HG03432 (cell line): ENCODE measurements around the gene SORT1.
"Not testable (repeated sequence)": the region's sequence is repeated elsewhere in the genome, so short reads cannot be mapped to it uniquely, and the experiment has no call there.

Experiments used
- ATAC-seq: cut with Tn5 transposase; IDR thresholded peaks from one replicate; pipeline ENCODE4 v1.9.1; 2021; ENCODE audit warnings: mild to moderate bottlenecking, moderate library complexity; ENCODE audit not compliant: unreplicated experiment

SORT1 gene

GRCh38 chr1:109350182-109350581 is 47.5 kb downstream of the SORT1 start:
- no peak for ATAC-seq

GRCh38 chr1:109347511-109347910 is 50.2 kb downstream of the SORT1 start:
- ATAC-seq, result no peak

GRCh38 chr1:109341944-109342930 is 55.5 kb downstream of the SORT1 start:
- ATAC-seq, result no peak

GRCh38 chr1:109338608-109339007 is 59.1 kb downstream of the SORT1 start:
- ATAC-seq, result no peak

- ATAC-seq, result no peak
Measured at GRCh38 chr1:109338091-109338490, 59.6 kb downstream of the SORT1 start.

DNA sequence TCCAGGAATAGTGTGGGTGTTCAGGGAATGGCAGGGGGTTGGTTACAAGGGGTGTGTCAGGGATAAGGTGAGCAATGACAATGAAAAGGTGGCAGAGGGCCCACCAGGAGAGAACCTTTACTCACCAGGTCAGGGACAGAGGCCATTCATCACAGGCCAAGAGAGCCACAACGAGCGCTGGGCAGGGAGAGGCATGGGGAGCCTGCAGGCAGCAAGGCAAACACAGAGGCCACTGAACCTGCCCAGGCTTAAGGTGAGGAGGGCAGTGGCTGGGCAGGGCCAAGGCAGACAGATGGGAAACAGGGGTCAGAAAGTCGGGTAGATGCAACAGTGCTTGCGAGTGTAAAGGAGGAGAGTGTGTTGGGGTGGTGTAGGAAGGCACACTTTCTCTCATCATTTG is 62.6 kb downstream of the SORT1 start:
- no peak for ATAC-seq

GRCh38 chr1:109331113-109331512 is 66.6 kb downstream of the SORT1 start:
- no peak for ATAC-seq

GRCh38 chr1:109327285-109327684 is 70.4 kb downstream of the SORT1 start:
- ATAC-seq, result no peak

- ATAC-seq, result no peak
Measured at GRCh38 chr1:109322974-109323373, 74.7 kb downstream of the SORT1 start.

DNA sequence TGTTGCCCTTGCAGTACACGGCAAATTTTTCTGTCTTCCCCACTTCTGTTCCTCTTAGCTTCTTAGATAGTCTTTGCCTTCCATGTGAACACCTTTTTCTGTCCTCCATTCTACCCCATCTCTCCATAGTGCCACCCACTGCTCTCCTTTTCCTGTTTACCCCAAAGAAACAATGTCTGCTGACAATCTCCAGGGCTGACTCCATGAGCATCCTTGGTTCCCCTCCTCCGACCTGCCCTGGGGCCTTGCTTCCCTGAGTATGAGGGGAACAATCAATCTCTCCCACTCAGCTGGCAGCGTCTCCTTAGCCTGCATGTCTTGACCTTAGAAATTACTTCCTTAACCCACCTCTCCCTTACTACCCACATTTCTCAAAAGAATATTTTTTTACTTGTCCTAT is 78.6 kb downstream of the SORT1 start:
- ATAC-seq, result no peak

GRCh38 chr1:109316506-109316905 is 81.2 kb downstream of the SORT1 start:
- no peak for ATAC-seq

DNA sequence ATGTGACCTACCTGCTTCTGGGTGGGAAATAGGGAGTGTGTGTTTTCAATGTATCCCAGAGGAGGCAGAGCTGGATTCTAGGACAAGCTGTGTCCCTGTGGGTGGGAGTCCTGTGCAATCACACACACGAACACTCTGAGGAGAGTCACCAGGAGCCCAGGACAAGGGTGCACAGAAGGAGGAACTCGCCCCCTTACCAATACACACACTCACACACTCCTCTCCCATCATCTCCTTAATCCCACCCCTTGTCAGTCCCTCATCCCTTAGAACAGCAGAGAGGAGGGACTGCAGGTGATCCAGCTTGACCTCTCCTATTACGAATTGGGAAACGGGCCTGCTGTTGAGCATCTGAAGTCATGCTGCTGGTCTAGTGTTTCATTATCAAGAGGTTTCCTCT is 82.4 kb downstream of the SORT1 start:
- no peak for ATAC-seq

DNA sequence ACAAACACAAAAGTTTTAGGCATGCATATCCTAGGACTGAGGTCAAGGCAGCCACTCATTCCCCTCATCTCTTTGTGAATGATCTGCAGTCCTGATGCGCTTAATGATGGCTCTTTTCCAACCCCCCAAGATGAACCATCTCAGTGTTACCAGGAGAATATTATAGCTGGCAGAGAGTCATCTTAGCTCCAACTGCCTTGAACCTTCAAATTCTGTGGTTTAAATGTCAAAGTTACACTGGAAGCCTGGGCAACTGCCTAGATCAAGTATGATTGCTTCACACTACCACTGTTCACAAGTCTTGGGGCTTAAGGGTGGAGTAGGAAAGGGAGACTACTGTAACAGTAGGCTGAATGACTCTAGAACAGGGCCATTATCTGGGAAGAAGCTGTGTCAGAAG is 82.9 kb downstream of the SORT1 start:
- ATAC-seq, result no peak

- ATAC-seq, result no peak
Measured at GRCh38 chr1:109312978-109313775, 84.5 kb downstream of the SORT1 start.

GRCh38 chr1:109312246-109312645 is 85.5 kb downstream of the SORT1 start:
- ATAC-seq, result no peak

DNA sequence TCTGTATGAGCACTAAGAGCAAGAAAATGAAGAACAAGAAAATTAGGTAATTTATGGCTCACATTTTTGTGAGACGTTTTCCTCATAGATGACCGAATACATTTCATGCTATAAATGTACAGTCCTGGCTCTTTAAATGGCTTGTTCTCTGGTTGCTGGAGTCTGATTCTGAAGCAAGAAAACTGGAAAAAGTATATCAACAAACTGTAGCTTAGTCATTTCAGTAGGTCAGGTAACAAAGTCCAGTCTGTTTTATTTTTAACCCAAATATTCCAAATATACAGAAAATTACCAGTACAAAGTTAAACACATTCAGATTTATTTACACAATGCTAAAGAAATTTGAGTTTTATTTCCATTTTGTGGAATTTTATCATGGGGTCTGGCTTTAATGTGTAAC is 88.4 kb downstream of the SORT1 start:
- no peak for ATAC-seq

- ATAC-seq, result no peak
Measured at GRCh38 chr1:109307274-109308021, 90.3 kb downstream of the SORT1 start.

DNA sequence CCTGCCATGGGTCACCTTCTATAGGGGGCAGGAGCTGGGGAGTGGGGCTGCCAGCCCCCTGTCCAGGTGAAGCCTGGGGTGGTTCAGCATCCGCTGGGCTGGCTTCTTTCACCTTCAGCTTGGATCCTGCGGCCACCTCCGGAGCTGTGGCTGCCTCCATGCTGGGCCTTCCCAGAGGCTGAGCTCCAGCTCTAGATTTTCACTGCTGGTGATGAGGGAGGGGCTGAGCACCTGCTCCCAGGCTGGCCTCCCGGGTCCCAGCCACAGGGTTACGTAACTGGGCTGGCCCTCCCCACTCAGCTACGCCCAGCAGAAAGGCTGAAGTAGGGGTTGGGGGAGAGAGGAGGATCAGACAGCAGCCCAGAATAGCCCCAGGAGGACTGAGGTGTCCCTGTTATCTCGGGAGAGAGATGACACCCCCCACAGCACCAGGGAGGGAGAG is 90.9 kb downstream of the SORT1 start, which contains the start of gene MYBPHL:
MYBPHL (minus strand) TSS at position 180 of the 442 bp plus-strand sequence; CDS start at position 160, 20 bp downstream.
- no peak for ATAC-seq

GRCh38 chr1:109305991-109306390 is 91.7 kb downstream of the SORT1 start:
- ATAC-seq, result not testable (repeated sequence)

GRCh38 chr1:109304226-109304920 is 93.3 kb downstream of the SORT1 start:
- no peak for ATAC-seq
